ENCODE measurements around the gene LPP. TPM values are rescaled to one million over a fixed set of nuclear protein-coding genes. Genes with fewer than 3 reads are reported as not detected.

The LPP gene
- total RNA-seq, 1 donor from 2014 or later: 1,791 TPM

- Histone ChIP-seq H3K36me3 (peaks cover 0 to 5% of the 10 kb centered on the region in 2 donors), H3K27ac (peak overlapping the region in 1 of 2 donors; percentile 12), H3K9me3 (no peaks in the 10 kb centered on the region), H3K4me1 (peaks cover 4 to 41% of the 10 kb centered on the region in 2 donors), H3K4me3 (no peak overlapping the region), H3K27me3 (no peaks in the 10 kb centered on the region)
- TF ChIP-seq, protein P1, sequence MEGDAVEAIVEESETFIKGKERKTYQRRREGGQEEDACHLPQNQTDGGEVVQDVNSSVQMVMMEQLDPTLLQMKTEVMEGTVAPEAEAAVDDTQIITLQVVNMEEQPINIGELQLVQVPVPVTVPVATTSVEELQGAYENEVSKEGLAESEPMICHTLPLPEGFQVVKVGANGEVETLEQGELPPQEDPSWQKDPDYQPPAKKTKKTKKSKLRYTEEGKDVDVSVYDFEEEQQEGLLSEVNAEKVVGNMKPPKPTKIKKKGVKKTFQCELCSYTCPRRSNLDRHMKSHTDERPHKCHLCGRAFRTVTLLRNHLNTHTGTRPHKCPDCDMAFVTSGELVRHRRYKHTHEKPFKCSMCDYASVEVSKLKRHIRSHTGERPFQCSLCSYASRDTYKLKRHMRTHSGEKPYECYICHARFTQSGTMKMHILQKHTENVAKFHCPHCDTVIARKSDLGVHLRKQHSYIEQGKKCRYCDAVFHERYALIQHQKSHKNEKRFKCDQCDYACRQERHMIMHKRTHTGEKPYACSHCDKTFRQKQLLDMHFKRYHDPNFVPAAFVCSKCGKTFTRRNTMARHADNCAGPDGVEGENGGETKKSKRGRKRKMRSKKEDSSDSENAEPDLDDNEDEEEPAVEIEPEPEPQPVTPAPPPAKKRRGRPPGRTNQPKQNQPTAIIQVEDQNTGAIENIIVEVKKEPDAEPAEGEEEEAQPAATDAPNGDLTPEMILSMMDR (IDR thresholded peaks at IDR 0.05): no peak
- intact Hi-C loops (cut with DNase I): no loop called here
- no peak for DNase-seq (ENCODE audit: low spot score in 2 of 2)
Observed at GRCh38 chr3:188365184-188365583, 211.2 kb downstream of the LPP start.

GRCh38 chr3:188365988-188366698 is 212.2 kb downstream of the LPP start:
- intact Hi-C loops (cut with DNase I): no loop called here
- H3K36me3 ChIP-seq: peaks cover 0 to 5% of the 10 kb centered on the region in 2 donors
- peak overlapping the region in 1 of 2 donors; percentile 1 for H3K4me3 ChIP-seq
- H3K4me1 ChIP-seq: peaks cover 4 to 39% of the 10 kb centered on the region in 2 donors
- TF ChIP-seq, protein P1 (IDR thresholded peaks at IDR 0.05): no peak
- H3K27ac ChIP-seq: peak overlapping the region; percentile 13 to 55
- no peak for DNase-seq (ENCODE audit: low spot score in 2 of 2)
- no peaks in the 10 kb centered on the region for H3K9me3 ChIP-seq
- H3K27me3 ChIP-seq: no peaks in the 10 kb centered on the region

DNA sequence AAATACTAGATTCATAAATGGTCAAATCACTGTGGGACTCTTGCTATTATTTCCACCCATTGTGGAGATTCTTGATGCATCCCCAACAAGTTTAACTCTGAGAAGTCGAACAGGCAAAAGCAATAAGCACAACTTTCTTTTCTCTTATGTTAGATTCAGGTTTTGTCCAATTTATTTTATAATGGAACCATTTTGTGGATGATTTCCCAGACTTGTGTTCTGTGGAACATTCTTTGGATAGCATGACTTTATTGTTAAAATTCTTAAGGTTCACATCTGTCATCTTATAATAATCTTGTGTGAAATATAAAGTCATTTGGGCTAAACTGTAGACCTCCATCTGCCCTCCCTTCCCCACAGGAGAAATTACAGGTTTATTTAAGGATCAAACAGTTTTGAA is 213.7 kb downstream of the LPP start:
- Histone ChIP-seq H3K27ac (peak overlapping the region; percentile 1 to 28), H3K4me3 (no peak overlapping the region), H3K36me3 (peaks cover 0 to 5% of the 10 kb centered on the region in 2 donors), H3K27me3 (no peaks in the 10 kb centered on the region), H3K9me3 (no peaks in the 10 kb centered on the region), H3K4me1 (peaks cover 4 to 39% of the 10 kb centered on the region in 2 donors)
- no peak for DNase-seq (ENCODE audit: low spot score in 2 of 2)
- intact Hi-C loops (cut with DNase I): no loop called here
- TF ChIP-seq, protein P1 (IDR thresholded peaks at IDR 0.05): no peak

DNA sequence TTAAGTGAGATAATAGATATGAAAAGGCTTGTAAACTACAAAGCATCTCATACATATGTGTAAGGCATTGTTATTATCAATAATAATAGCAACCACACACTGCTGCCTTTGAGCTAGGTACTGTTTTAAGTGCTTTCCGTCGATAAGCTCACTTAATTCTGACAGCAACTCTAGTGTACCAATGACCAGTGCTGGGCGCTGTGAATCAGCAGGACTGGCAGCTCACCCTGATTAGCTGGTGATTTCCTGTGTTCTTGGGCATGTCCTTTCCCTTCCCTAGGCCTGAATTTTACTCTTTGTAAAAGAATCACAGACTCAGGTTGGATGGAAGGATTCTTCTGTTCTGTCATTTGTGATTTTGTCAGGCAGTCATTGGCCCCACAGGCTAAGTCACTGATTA is 215.6 kb downstream of the LPP start:
- intact Hi-C loops (cut with DNase I): no loop called here
- DNase-seq (ENCODE audit: low spot score in 2 of 2): no peak

DNA sequence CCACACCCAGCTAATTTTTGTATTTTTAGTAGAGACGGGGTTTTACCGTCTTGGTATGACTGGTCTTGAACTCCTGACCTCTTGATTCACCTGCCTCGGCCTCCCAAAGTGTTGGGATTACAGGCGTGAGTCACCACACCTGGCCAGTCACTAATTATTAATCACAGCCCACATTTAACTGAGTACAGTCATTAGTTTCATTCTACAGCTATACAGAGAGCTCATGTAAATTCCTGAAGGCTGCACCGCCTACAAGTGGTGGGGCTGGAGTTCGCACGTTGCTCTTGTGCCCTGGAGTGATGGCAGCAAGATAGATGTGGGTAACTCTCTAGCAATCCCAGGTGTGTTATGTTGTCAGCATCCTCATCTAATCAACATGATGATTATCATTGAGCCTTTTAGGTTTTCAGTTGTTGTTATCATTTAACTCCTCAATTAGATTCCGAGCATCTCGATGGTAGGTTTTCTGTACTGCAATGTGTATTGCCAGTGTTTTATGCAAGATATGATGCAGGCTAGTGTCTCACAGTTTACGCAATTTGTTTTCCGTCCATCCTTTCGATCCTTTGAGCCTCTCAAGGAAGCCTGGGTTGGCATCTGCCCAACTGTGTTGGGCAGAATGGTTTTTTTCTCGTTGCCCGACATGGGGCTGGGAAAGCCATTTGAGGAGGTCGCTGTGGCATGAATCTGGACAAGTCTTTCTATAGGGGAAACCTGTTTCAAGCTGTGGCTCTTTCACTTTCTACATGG is 216.3 kb downstream of the LPP start:
- Histone ChIP-seq H3K4me1 (peaks cover 0 to 25% of the 10 kb centered on the region in 2 donors), H3K36me3 (no peaks in the 10 kb centered on the region), H3K27ac (no peak overlapping the region), H3K9me3 (no peaks in the 10 kb centered on the region), H3K27me3 (no peaks in the 10 kb centered on the region), H3K4me3 (no peak overlapping the region)
- TF ChIP-seq, protein P1 (IDR thresholded peaks at IDR 0.05): no peak
- no peak for DNase-seq (ENCODE audit: low spot score in 2 of 2)
- intact Hi-C loops (cut with DNase I): no loop called here

More for the DNA sequence above, 215.6 kb downstream of the LPP start:
- Histone ChIP-seq H3K27me3 (no peaks in the 10 kb centered on the region), H3K36me3 (no peaks in the 10 kb centered on the region), H3K4me3 (no peak overlapping the region), H3K4me1 (peaks cover 4 to 33% of the 10 kb centered on the region in 2 donors), H3K9me3 (no peaks in the 10 kb centered on the region), H3K27ac (no peak overlapping the region)
- TF ChIP-seq, protein P1 (IDR thresholded peaks at IDR 0.05): no peak
